Vagina (tissue), 2 donors: Measurements from ENCODE around the gene SLC39A11.

Experiments used
- CTCF ChIP-seq, 3 experiments: fragments of 450-650 bp in 2 of 3; fragments of 200-600 bp in 1 of 3; sonication (generic) in 1 of 3; IDR thresholded peaks; one replicate each; pipeline ENCODE4 v1.5.1; 2017 to 2019; ENCODE audit warnings: antibody characterized with exemption in 3 of 3, mild to moderate bottlenecking in 2 of 3, moderate library complexity in 2 of 3
- POLR2A ChIP-seq, 2 donors: fragments of 450-650 bp; IDR thresholded peaks; one replicate each; pipeline ENCODE4 v1.6.1; 2017; ENCODE audit warnings: antibody characterized with exemption in 2 of 2, mild to moderate bottlenecking in 2 of 2, moderate library complexity in 2 of 2
- POLR2AphosphoS5 ChIP-seq, 2 donors: sonication (generic); formaldehyde crosslinking; IDR thresholded peaks; one replicate each; pipeline ENCODE4 v1.9.0; 2017; ENCODE audit warnings: antibody characterized with exemption in 2 of 2, mild to moderate bottlenecking in 2 of 2, low read depth in 1 of 2; ENCODE audit not compliant: insufficient read depth in 1 of 2

- TF ChIP-seq POLR2AphosphoS5 (IDR thresholded peaks at IDR 0.05; ENCODE audit: insufficient read depth in 1 of 2, low read depth in 1 of 2) = no peak
- no peak for TF ChIP-seq CTCF (IDR thresholded peaks at IDR 0.05)
- TF ChIP-seq POLR2A (IDR thresholded peaks at IDR 0.05) = no peak
Measured at GRCh38 chr17:72622661-72623433, 469.6 kb downstream of the SLC39A11 start.
